K562 (cell line): ENCODE measurements around the gene LRP2. TPM values are rescaled to one million over a fixed set of nuclear protein-coding genes. Genes with fewer than 3 reads are reported as not detected.
A peak's percentile ranks its signal among the peaks of the same experiment; 100 is the strongest.

Experiments used
- ATAC-seq: fragments of 200-7000 bp; cut with Tn5 transposase; 3 replicates; pipeline ENCODE4 v1.9.1; 2020; ENCODE audit warnings: moderate library complexity
- BruUV-seq: library from RNA; stranded (reverse); fragments of 400-500 nt; replicated peaks from 2 replicates; lab custom pipeline; 2021; lab: Mats Ljungman, UMichigan
- CTCF ChIA-PET: fragments of 300-600 bp; formaldehyde crosslinking; extraction: SDS; loops from one replicate; lab custom pipeline; 2021; ENCODE audit warnings: low intra/inter-chr PET ratio; lab: Yijun Ruan, JAX
- POLR2A ChIA-PET: fragments of 300-600, 350-650 bp; sonication (Branson Sonifier 250); formaldehyde crosslinking; extraction: SDS; loops from one replicate; lab custom pipeline; 2021; ENCODE audit warnings: antibody characterized with exemption, inconsistent platforms; lab: Yijun Ruan, JAX
- DNase-seq, 4 experiments: peaks; one replicate each; pipeline versions ENCODE4 v3.0.0 to v3.0.0-alpha.2; 2011 to 2018; ENCODE audit warnings: low spot score in 3 of 4, mixed read lengths in 3 of 4; ENCODE audit errors: extremely low read depth in 1 of 4
- FAIRE-seq: peaks from 2 replicates; lab custom pipeline; 2011; peaks lifted over from hg19 to GRCh38; lab: Jason Lieb, UNC
- H2AFZ ChIP-seq: 2 replicates; pipeline ENCODE4 v1.6.0; 2011; ENCODE audit warnings: low read depth, low read length, control low read depth, inconsistent platforms
- H3K27ac ChIP-seq: fragments of 200-600 bp; 3 replicates; pipeline ENCODE4 v1.8.0; 2011; ENCODE audit warnings: low read depth, mild to moderate bottlenecking, control low read depth, inconsistent platforms, low read length, moderate library complexity, mixed read lengths; ENCODE audit errors: extremely low read depth
- H3K27me3 ChIP-seq, 2 experiments: fragments of 300-600 bp in 1 of 2; 2 replicates in 1 of 2; 3 replicates in 1 of 2; pipeline versions ENCODE4 v1.6.0 to v1.8.0; 2011; ENCODE audit warnings: inconsistent platforms in 2 of 2, low read length in 2 of 2, mild to moderate bottlenecking in 1 of 2, mixed read lengths in 1 of 2, moderate library complexity in 1 of 2; ENCODE audit not compliant: control insufficient read depth in 2 of 2, insufficient read depth in 2 of 2
- H3K36me3 ChIP-seq: fragments of 300-600 bp; 3 replicates; pipeline ENCODE4 v1.8.0; 2011; ENCODE audit warnings: mild to moderate bottlenecking, low read length, inconsistent platforms; ENCODE audit not compliant: control insufficient read depth, insufficient read depth
- H3K4me1 ChIP-seq, 2 experiments: fragments of 200-600 bp in 1 of 2; replicated peaks in 1 of 2; 2 replicates in 1 of 2; 3 replicates in 1 of 2; pipeline versions ENCODE4 v1.5.1 to v1.8.0; 2011; ENCODE audit warnings: inconsistent platforms in 2 of 2, low read length in 2 of 2, mild to moderate bottlenecking in 1 of 2, mixed read lengths in 1 of 2, moderate library complexity in 1 of 2; ENCODE audit not compliant: control insufficient read depth in 2 of 2, insufficient read depth in 2 of 2
- H3K4me2 ChIP-seq: 2 replicates; pipeline ENCODE4 v1.6.1; 2011; ENCODE audit warnings: low read length, control low read depth, inconsistent platforms, mixed read lengths; ENCODE audit not compliant: insufficient read depth
- H3K4me3 ChIP-seq: fragments of 200-600 bp; sonication (generic), shearing (Covaris generic); 2 replicates; pipeline ENCODE4 v1.5.1; 2016; ENCODE audit warnings: control low read depth, inconsistent platforms
- H3K79me2 ChIP-seq: fragments of 200-600 bp; 3 replicates; pipeline ENCODE4 v1.8.0; 2011; ENCODE audit warnings: low read length, inconsistent platforms; ENCODE audit not compliant: control insufficient read depth, insufficient read depth
- H3K9ac ChIP-seq, 2 experiments: 2 replicates each; pipeline versions ENCODE4 v1.6.0 to v1.6.1; 2011; ENCODE audit warnings: low read depth in 2 of 2, low read length in 2 of 2, control low read depth in 1 of 2, inconsistent platforms in 1 of 2, mild to moderate bottlenecking in 1 of 2, mixed read lengths in 1 of 2; ENCODE audit not compliant: insufficient read depth in 1 of 2
- H3K9me1 ChIP-seq: one replicate; pipeline ENCODE4 v1.6.0; 2011; ENCODE audit warnings: inconsistent platforms, mild to moderate bottlenecking, low read length, moderate library complexity; ENCODE audit not compliant: control insufficient read depth, insufficient read depth
- H3K9me3 ChIP-seq: replicated peaks from 2 replicates; pipeline ENCODE4 v1.5.1; 2011; ENCODE audit warnings: low read depth, low read length, inconsistent platforms; ENCODE audit not compliant: control insufficient read depth, insufficient read depth
- H4K20me1 ChIP-seq: replicated peaks from 2 replicates; pipeline ENCODE4 v1.6.1; 2011; ENCODE audit warnings: low read length, inconsistent platforms, mixed read lengths; ENCODE audit not compliant: control insufficient read depth, insufficient read depth
- FIP1L1 ChIP-seq: fragments of 200-400 bp; formaldehyde crosslinking; IDR thresholded peaks from 2 replicates; pipeline ENCODE4 v1.6.1; 2018; ENCODE audit warnings: mild to moderate bottlenecking, low read depth, low read length; ENCODE audit not compliant: poor library complexity, severe bottlenecking
- GATA2 ChIP-seq: sonication (generic); formaldehyde crosslinking; IDR thresholded peaks from 2 replicates; pipeline ENCODE4 v1.4.0; 2020; ENCODE audit warnings: mild to moderate bottlenecking, missing genetic modification reagents
- NELFE ChIP-seq: IDR thresholded peaks from 2 replicates; pipeline ENCODE4 v1.6.1; 2011; ENCODE audit warnings: mild to moderate bottlenecking; ENCODE audit not compliant: insufficient read depth, insufficient read length
- THRB ChIP-seq: fragments of 450-650 bp; formaldehyde crosslinking; conservative IDR thresholded peaks from 2 replicates; pipeline ENCODE4 v1.4.0; 2022; ENCODE audit warnings: mild to moderate bottlenecking, missing genetic modification characterization
- TOE1 ChIP-seq, 2 experiments: fragments of 450-650 bp in 1 of 2; sonication (generic) in 1 of 2; formaldehyde crosslinking in 1 of 2; IDR thresholded peaks; 2 replicates each; pipeline versions ENCODE4 v1.7.1 to v1.8.0; 2016 to 2022; ENCODE audit warnings: borderline replicate concordance in 2 of 2, mild to moderate bottlenecking in 2 of 2, antibody characterized with exemption in 1 of 2, inconsistent platforms in 1 of 2, low read depth in 1 of 2, missing genetic modification reagents in 1 of 2, moderate library complexity in 1 of 2
- WGBS: fragments of 100-300 bp; shearing (Covaris generic); methylation state at CpG from one replicate; pipeline ENCODE4 v1.1.6; 2016; ENCODE audit warnings: low coverage, mixed read lengths; ENCODE audit not compliant: insufficient coverage; ENCODE audit errors: missing lambda C conversion rate; 5-methylcytosine and 5-hydroxymethylcytosine counted together
- in situ Hi-C: fragments of 300-500 bp; cut with MboI; formaldehyde crosslinking; loops from 4 replicates; pipeline ENCODE4 v1.15.0; 2018; ENCODE audit warnings: inconsistent platforms, mixed read lengths
- intact Hi-C: fragments of 100-400 bp; cut with micrococcal nuclease; formaldehyde crosslinking; loops from 2 replicates; pipeline ENCODE4 v1.14.2; 2022
- polyA plus RNA-seq, 8 experiments: library from polyadenylated mRNA; depleted of rRNA in 4 of 8; stranded (reverse) in 5 of 8; unstranded in 3 of 8; fragments of >200 nt; fragmentation: Nextera tagmentation in 2 of 8; fragmentation: Illumina TruSeq in 1 of 8; extraction: Ambion mirVana in 2 of 8; extraction: Trizol in 1 of 8; gene quantifications; 2 replicates each; pipeline versions ENCODE4 v1.2.1 to v1.2.3, GENCODE V29; 2011 to 2014; ENCODE audit warnings: inconsistent platforms in 1 of 8, missing spikeins in 1 of 8
- total RNA-seq, 7 experiments: library from RNA; depleted of rRNA in 6 of 7; stranded (reverse); fragments of >200 nt in 6 of 7; fragmentation: Illumina TruSeq in 2 of 7; extraction: Trizol in 2 of 7; gene quantifications; 2 replicates each; pipeline versions ENCODE4 v1.2.1 to v1.2.3, GENCODE V29; 2011 to 2021; ENCODE audit warnings: low replicate concordance in 1 of 7

LRP2 gene
- total and polyA plus RNA-seq, 9 of the 15 experiments (the other 6 are each of a cell fraction or from before 2014, with no cell fraction given): 0.04 to 0.18 (median 0.11) TPM; not detected in 1

GRCh38 chr2:169361706-169362117 is 622 bp downstream of the LRP2 start:
- ATAC-seq (peak; percentile 49), FAIRE-seq (no peak), DNase-seq (peak in 3 of 4 experiments; percentile 21 to 22 (median 21))
- Histone ChIP-seq H2AFZ (no peak overlapping the region), H3K4me1 (peaks cover 8 to 28% of the 10 kb centered on the region in 2 experiments), H3K9ac (0 out of 4 replicates have a peak overlapping the region, but pooled peaks of 1 of the 2 experiments have one; percentile 36), H3K9me3 (no peaks in the 10 kb centered on the region), H3K9me1 (no peaks in the 10 kb centered on the region), H4K20me1 (no peaks in the 10 kb centered on the region), H3K4me3 (no peak overlapping the region), H3K79me2 (no peaks in the 10 kb centered on the region), H3K36me3 (no peaks in the 10 kb centered on the region), H3K27ac (no peak overlapping the region), H3K4me2 (no peak overlapping the region), H3K27me3 (peaks cover 44 to 45% of the 10 kb centered on the region in 2 experiments)
- TF ChIP-seq FIP1L1: peak; percentile 35
- TF ChIP-seq TOE1 (IDR thresholded peaks at IDR 0.05; ENCODE audit: borderline replicate concordance): no peak
- no peak for TF ChIP-seq TOE1 (CRISPR knock-in tag; IDR thresholded peaks at IDR 0.05; ENCODE audit: borderline replicate concordance, low read depth)
- intact Hi-C loops (no loop called here), in situ Hi-C loops (no loop called here)
- WGBS: 4% methylated on average over 29 of the region's 32 CpGs
- BruUV-seq: no TSS peak
- ChIA-PET CTCF (no interaction called here), POLR2A (no interaction called here)

DNA sequence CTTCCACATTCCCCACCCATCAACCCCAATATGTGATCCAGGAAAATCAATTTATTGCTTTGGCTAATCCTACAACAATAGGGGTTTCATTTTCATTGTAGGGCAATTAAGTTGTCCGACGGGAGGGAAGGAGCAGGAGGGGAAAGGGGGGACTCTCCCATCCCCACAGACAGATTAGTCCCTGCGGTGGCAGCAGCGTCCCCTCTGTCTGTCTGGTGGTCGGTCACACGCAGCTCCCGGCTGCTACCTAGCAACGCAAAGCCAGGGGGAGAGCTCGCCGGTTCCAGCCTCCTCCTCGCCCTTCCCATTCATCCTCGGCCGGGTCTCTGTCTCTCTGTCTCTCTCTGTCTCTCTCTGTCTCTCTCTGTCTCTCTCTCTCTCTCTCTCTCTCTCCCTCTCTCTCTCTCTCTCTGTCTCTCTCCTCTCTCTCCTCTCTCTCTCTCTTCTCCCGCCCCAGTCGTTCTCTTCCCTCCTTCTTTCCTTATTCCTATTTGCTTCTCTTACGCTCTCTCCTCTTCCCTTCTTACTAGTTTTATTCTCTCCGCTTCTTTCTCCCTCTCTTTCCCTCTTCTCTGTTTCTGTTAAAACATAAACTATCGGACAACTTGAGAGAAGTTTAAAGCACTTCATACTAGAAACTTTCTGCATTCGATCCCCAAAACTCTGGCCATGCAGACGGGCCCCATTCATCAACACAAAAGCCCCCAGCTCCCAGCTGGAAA is 1.2 kb downstream of the LRP2 start:
- ChIA-PET POLR2A (no interaction called here), CTCF (interaction anchor here (0.6 kb wide), 1 partner anchor 234 kb away, joined by 5 read pairs; no protein-coding TSS in a partner anchor)
- Histone ChIP-seq H3K9me1 (no peaks in the 10 kb centered on the region), H3K27ac (no peak overlapping the region), H3K9ac (no peak overlapping the region), H3K79me2 (no peaks in the 10 kb centered on the region), H4K20me1 (no peaks in the 10 kb centered on the region), H3K36me3 (no peaks in the 10 kb centered on the region), H3K4me2 (no peak overlapping the region), H3K4me3 (no peak overlapping the region), H3K27me3 (peaks cover 44 to 45% of the 10 kb centered on the region in 2 experiments), H3K9me3 (no peaks in the 10 kb centered on the region), H2AFZ (no peak overlapping the region), H3K4me1 (peaks cover 8 to 28% of the 10 kb centered on the region in 2 experiments)
- intact Hi-C loops: no loop called here
- TF ChIP-seq THRB (CRISPR knock-in tag) (peak; percentile 50; the same call in 1 of the 2 replicates), NELFE (no peak), GATA2 (CRISPR knock-in tag) (no peak)
- ATAC-seq (no peak), FAIRE-seq (no peak), DNase-seq (no peak)
- BruUV-seq: no TSS peak
- in situ Hi-C loops: no loop called here
- 15% methylated on average over 18 of the region's 20 CpGs for WGBS
